ENCODE measurements around the gene PRR5. TPM values are rescaled to one million over a fixed set of nuclear protein-coding genes. Genes with fewer than 3 reads are reported as not detected.
A peak's percentile ranks its signal among the peaks of the same experiment; 100 is the strongest.

PRR5 gene
- total and polyA plus RNA-seq, 2 experiments from 2014 or later: 15.3 to 31.4 TPM

GRCh38 chr22:44703255-44703870 lies 1.4 kb downstream of the PRR5 start:
- Mint-ChIP-seq H3K4me1 (peaks cover 24% of the 10 kb centered on the region), H3K9me3 (no peaks in the 10 kb centered on the region), H3K27me3 (ENCODE audit: insufficient read depth, low read depth, poor library complexity) (peaks cover 22% of the 10 kb centered on the region), H3K4me3 (peak overlapping the region; percentile 70), H3K27ac (no peak overlapping the region), H3K36me3 (ENCODE audit: low read depth) (peaks cover 4% of the 10 kb centered on the region; the same call in 1 of the 3 replicates)
- H4K20me1 ChIP-seq (replicated peaks; ENCODE audit: insufficient read depth): peaks cover 14% of the 10 kb centered on the region; the same call in 1 of the 2 replicates
- TF ChIP-seq EZH2phosphoT487 (IDR thresholded peaks at IDR 0.05; ENCODE audit: unreplicated experiment): no peak
- no peak for TF ChIP-seq POLR2AphosphoS5 (IDR thresholded peaks at IDR 0.05; ENCODE audit: low read depth)
- TF ChIP-seq STAT1 (IDR thresholded peaks at IDR 0.05; ENCODE audit: unreplicated experiment): no peak
- TF ChIP-seq CTCF (conservative IDR thresholded peaks at IDR 0.05; ENCODE audit: low read depth in 2 of 2): no peak
- TF ChIP-seq ZNF331 (CRISPR knock-in tag; IDR thresholded peaks at IDR 0.05; ENCODE audit: low read depth): no peak
- TF ChIP-seq ETS1 (IDR thresholded peaks at IDR 0.05): no peak
- H3K79me2 ChIP-seq (replicated peaks; ENCODE audit: insufficient read depth): peaks cover 9% of the 10 kb centered on the region
- H3K36me3 ChIP-seq (ENCODE audit: insufficient read depth): no peaks in the 10 kb centered on the region
- H3F3A ChIP-seq (replicated peaks; ENCODE audit: low read depth): peaks cover 9% of the 10 kb centered on the region; the same call in 1 of the 2 replicates
- DNase-seq (ENCODE audit: low spot score) (no peak), ATAC-seq (no peak)
- peaks cover 21% of the 10 kb centered on the region for H3K4me1 ChIP-seq (ENCODE audit: insufficient read depth)
- peak overlapping the region; percentile 75 for H3K4me3 ChIP-seq
- H3K27me3 ChIP-seq (ENCODE audit: insufficient read depth): peaks cover 28% of the 10 kb centered on the region
- H3K9me2 ChIP-seq (ENCODE audit: insufficient read depth): no peaks in the 10 kb centered on the region
- H2AFZ ChIP-seq: 0 out of 2 replicates have a peak overlapping the region, but pooled peaks have one; percentile 81
- peak overlapping the region; percentile 94 for H3K4me2 ChIP-seq
- H3K27ac ChIP-seq (ENCODE audit: low read depth): no peak overlapping the region

DNA sequence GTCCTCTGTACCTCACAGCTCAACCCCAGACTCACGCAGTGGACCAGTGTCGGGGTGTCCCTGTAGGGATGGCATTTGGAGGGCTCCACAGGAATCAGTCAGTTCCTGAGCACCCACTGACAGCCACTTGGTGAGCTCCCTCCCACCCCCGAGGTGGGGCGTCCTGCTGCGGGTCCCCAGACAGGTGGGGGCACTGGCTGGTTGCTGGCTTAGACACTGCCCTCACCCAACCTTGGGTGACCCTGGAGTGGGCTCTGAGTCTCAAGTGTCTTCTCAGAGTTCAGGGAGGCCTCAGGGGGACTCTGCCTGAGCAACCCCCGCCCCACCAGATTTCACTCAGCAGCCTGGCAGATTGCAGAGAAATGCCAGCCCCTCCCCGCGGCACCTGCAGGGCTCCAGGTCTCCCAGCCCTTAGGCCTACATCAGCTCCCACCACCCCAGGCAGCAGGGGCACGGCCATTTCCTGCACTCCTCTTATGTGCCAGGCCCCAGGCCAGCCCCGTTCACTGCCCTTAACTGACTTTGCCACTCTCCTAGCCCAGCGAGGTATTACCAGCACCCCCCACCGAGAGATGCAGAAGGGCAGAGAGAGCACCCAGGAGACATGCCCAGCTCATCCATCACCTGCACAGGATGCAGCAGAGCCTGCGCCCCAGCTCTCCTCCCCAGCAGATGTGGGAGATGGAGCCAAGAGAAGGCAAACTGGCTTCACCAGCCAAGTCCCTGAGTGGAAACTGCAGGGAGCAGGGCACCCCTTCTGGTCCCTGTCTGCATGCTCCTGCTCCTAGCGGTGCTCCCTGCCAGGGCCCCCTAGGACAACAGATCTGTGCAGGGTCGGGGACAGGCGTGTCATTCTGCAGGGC lies 2.4 kb downstream of the PRR5 start:
- no peak overlapping the region for H3K4me3 ChIP-seq
- peaks cover 11% of the 10 kb centered on the region for H3K79me2 ChIP-seq (replicated peaks; ENCODE audit: insufficient read depth)
- peaks cover 17% of the 10 kb centered on the region for H3K4me1 ChIP-seq (ENCODE audit: insufficient read depth)
- Mint-ChIP-seq H3K9me3 (no peaks in the 10 kb centered on the region), H3K36me3 (ENCODE audit: low read depth) (peaks cover 4% of the 10 kb centered on the region; the same call in 1 of the 3 replicates), H3K27me3 (ENCODE audit: insufficient read depth, low read depth, poor library complexity) (peaks cover 22% of the 10 kb centered on the region), H3K4me1 (peaks cover 16% of the 10 kb centered on the region), H3K4me3 (peak overlapping the region; percentile 70; the same call in 1 of the 3 replicates), H3K27ac (no peak overlapping the region)
- H3K4me2 ChIP-seq: no peak overlapping the region
- no peaks in the 10 kb centered on the region for H3K9me2 ChIP-seq (ENCODE audit: insufficient read depth)
- peaks cover 28% of the 10 kb centered on the region for H3K27me3 ChIP-seq (ENCODE audit: insufficient read depth)
- TF ChIP-seq ETS1 (IDR thresholded peaks at IDR 0.05) (no peak), CREB1 (CRISPR knock-in tag; IDR thresholded peaks at IDR 0.05; ENCODE audit: low read depth) (no peak), EZH2phosphoT487 (IDR thresholded peaks at IDR 0.05; ENCODE audit: unreplicated experiment) (no peak), NANOG (IDR thresholded peaks at IDR 0.05; ENCODE audit: borderline replicate concordance) (no peak)
- H3F3A ChIP-seq (replicated peaks; ENCODE audit: low read depth): peaks cover 9% of the 10 kb centered on the region; the same call in 1 of the 2 replicates
- ATAC-seq (no peak), DNase-seq (ENCODE audit: low spot score) (no peak)
- H3K27ac ChIP-seq (ENCODE audit: low read depth): no peak overlapping the region
- H2AFZ ChIP-seq: no peak overlapping the region
- peaks cover 14% of the 10 kb centered on the region; the same call in 1 of the 2 replicates for H4K20me1 ChIP-seq (replicated peaks; ENCODE audit: insufficient read depth)
- H3K36me3 ChIP-seq (ENCODE audit: insufficient read depth): no peaks in the 10 kb centered on the region

All from GM23338 (cell line).